ENCODE results near the gene ZFP3.
"Not testable (repeated sequence)": the region's sequence is repeated elsewhere in the genome, so short reads cannot be mapped to it uniquely, and the experiment has no call there.

Gene ZFP3

DNA sequence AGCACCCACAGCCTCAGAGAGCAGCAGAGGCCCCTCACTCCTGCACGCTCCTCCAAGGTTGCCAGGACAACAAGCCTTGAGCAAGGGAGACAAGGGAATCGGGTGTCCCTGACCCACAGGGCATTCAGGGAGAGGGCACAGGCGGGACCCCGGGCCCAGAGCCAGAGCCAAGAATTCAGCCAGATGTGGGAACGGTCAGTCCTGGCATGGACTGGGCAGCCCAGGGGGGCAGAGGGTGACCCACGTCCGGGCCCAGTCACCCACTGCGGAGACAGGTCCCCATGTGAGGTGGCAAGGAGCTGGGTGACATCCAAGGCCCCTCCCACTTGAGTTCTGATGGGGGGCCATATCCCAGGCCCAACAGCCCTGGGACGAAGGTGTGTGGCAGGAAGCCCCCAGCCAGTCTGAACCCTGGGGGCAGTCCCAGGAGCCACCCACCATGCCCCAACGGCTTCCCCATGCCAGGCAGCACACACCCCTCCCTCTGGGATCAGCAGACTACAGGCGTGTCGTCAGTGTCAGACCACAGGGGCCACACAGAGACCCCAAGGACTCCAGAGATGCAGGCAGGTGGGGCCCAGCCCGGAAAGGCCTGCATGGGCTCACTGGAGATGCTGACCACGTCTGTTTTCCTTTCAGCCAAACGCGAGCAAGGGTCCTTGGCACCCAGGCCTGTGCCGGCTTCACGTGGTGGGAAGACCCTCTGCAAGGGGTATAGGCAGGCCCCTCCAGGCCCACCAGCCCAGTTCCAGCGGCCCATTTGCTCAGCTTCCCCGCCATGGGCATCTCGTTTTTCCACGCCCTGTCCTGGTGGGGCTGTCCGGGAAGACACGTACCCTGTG, 60.6 kb downstream of the ZFP3 start:
- H3K9me3 ChIP-seq (ENCODE audit: control insufficient read depth, low read length), result no peaks in the 10 kb centered on the region
- H3K36me3 ChIP-seq (ENCODE audit: control insufficient read depth, insufficient read depth, low read length), result no peaks in the 10 kb centered on the region
- H3K27me3 ChIP-seq (ENCODE audit: control insufficient read depth, insufficient read depth, low read length, poor library complexity, severe bottlenecking), result no peaks in the 10 kb centered on the region
- no peaks in the 10 kb centered on the region for H3K4me1 ChIP-seq (ENCODE audit: control insufficient read depth, insufficient read depth, low read length)
- no peak overlapping the region for H3K27ac ChIP-seq (ENCODE audit: insufficient read depth, low read depth, low read length, poor library complexity, severe bottlenecking)
- WGBS, 2 experiments, result 94% methylated on average over 24 of the region's 24 CpGs
- H3K4me3 ChIP-seq (ENCODE audit: insufficient read depth, low read depth, low read length), result no peak overlapping the region

DNA sequence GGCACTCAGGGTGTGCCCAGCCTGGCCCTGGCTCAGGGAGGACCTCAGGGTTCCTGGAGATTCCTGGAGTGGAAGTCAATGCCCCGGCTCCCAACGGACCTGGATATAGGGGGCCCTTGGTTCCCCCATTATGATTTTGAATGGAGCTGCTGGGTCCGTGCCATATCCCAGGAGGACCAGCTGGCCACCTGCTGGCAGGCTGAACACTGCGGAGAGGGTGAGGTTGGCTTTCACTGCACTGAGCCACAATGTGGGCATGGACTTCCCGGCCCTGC, 61.1 kb downstream of the ZFP3 start:
- 94% methylated on average over 5 of the region's 5 CpGs for WGBS, 2 experiments

DNA sequence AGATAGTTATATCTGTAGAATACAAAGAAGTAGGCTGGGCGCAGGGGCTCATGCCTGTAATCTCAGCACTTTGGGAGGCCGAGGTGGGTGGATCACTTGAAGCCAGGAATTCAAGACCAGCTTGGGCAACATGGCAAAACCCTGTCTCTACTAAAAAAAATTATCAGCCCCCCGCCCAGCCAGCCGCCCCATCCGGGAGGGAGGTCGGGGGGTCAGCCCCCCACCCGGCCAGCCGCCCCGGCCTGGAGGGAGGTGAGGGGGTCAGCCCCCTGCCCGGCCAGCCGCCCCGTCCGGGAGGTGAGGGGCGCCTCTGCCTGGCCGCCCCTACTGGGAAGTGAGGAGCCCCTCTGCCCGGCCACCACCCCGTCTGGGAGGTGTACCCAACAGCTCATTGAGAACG, 64.6 kb downstream of the ZFP3 start:
- not testable (repeated sequence) for H3K27ac ChIP-seq (ENCODE audit: insufficient read depth, low read depth, low read length, poor library complexity, severe bottlenecking); H3K36me3 ChIP-seq (ENCODE audit: control insufficient read depth, insufficient read depth, low read length); H3K9me3 ChIP-seq (ENCODE audit: control insufficient read depth, low read length); H3K27me3 ChIP-seq (ENCODE audit: control insufficient read depth, insufficient read depth, low read length, poor library complexity, severe bottlenecking); H3K4me1 ChIP-seq (ENCODE audit: control insufficient read depth, insufficient read depth, low read length); H3K4me3 ChIP-seq (ENCODE audit: insufficient read depth, low read depth, low read length)
- 96 to 97% methylated on average over 9 to 13 of the region's 18 CpGs for WGBS, 2 experiments

More for the DNA sequence above, 61.1 kb downstream of the ZFP3 start:
- Histone ChIP-seq H3K4me1 (ENCODE audit: control insufficient read depth, insufficient read depth, low read length) (no peaks in the 10 kb centered on the region), H3K4me3 (ENCODE audit: insufficient read depth, low read depth, low read length) (no peak overlapping the region), H3K27ac (ENCODE audit: insufficient read depth, low read depth, low read length, poor library complexity, severe bottlenecking) (no peak overlapping the region), H3K9me3 (ENCODE audit: control insufficient read depth, low read length) (no peaks in the 10 kb centered on the region), H3K36me3 (ENCODE audit: control insufficient read depth, insufficient read depth, low read length) (no peaks in the 10 kb centered on the region), H3K27me3 (ENCODE audit: control insufficient read depth, insufficient read depth, low read length, poor library complexity, severe bottlenecking) (no peaks in the 10 kb centered on the region)

Data from ectodermal cell (in vitro differentiated cells).